NCI-H446 treated with DMSO at 0.1 percent for 48 hours (cell line): ENCODE data around the gene ZFX.
"Not testable (repeated sequence)": the region's sequence is repeated elsewhere in the genome, so short reads cannot be mapped to it uniquely, and the experiment has no call there.

Experiments used
- DNase-seq: peaks from one replicate; lab custom pipeline; 2025; lab: John Stamatoyannopoulos, UW

ZFX gene

DNA sequence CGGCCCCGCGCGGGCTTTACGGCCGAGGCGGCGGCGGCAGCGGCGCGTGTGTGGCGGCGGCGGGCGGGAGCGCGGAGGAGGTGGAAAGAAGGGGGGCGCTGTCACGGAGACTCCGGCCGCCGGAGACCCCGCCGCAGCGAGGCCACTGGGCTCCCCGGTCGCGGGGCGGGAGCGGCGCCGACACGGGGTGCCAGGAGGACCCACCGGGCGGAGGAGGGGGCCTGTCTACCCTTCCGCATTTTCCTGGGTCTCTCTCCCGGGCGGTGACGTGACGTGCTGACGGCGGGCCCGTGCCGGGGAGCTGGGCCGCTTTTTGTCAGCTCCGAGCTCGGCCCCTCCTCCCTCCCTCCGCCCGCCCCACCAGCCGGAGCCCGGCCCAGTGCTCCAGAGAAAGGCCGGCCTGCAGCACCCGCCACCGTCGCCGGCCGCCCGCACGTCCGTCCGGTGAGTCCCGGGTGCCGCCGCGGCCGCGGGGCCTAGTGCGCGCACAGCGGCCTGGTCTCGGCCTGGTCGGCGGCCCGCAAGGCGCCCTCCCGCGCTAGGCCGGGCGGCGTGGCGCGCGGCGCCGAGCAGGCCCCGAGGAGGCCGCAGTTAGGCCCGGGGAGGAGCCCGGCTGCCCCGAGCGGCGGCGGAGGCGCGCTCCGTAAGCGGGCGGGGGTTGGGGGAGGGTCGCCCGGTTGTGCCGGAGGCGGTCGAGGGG is at the start of gene ZFX:
Gene ZFX, plus strand, starts transcription at position 379 of the 700 bp plus-strand sequence. CDS start 23,014 bp downstream, outside the sequence.
- peak; percentile 23 for DNase-seq

DNA sequence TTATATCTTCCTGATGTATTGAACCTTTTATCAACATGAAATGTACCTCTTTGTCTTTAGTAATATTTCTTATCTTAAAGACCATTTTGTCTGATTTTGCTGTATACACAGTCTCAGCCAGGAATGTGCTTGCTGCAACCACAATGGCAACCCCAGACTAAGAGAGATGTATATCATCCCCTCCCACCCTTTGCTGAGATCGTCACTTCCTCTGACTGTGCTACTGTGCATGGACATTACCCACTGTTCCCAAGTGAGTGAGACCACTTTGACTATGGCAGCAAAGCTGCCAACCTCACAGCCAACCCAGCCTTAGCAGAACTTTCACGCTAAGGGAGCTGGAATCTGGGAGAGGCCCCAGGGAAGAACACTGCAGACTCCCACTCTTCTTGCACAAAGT is 48.8 kb upstream of the ZFX start:
- DNase-seq, result no peak

DNA sequence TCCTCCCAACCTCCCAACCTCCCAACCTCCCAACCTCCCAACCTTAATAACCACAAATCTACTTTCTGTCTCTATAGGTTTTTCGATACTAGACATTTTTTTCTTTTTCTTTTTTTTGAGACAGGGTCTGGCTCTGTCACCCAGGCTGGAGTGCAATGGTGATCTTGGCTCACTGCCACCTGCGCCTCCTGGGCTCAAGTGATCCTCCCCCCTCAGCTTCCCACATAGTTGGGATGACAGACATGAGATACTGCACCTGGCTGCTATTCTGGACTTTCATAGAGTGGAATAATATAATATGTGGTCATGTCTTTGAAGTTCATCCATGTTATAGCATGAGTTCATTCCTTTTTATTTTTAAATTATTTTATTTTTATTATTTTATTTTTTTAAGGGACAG is 39.5 kb upstream of the ZFX start:
- DNase-seq, result no peak

DNA sequence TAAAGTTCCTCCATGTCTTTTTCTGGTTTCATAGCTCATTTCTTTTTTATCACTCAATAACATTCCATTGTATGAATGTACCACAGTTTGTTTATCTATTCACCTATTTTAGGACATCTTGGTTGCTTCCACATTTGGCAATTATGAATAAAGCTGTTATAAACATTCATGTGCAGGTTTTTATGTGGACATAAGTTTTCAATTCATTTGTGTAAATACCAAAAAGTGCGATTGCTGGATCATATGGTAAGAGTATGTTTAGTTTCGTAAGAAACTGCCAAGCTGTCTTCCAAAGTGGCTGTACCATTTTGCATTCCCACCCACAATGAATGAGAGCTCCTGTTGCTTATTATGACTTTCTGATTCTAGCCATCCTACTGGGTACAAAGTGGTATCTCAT is 36.3 kb upstream of the ZFX start:
- no peak for DNase-seq

DNA sequence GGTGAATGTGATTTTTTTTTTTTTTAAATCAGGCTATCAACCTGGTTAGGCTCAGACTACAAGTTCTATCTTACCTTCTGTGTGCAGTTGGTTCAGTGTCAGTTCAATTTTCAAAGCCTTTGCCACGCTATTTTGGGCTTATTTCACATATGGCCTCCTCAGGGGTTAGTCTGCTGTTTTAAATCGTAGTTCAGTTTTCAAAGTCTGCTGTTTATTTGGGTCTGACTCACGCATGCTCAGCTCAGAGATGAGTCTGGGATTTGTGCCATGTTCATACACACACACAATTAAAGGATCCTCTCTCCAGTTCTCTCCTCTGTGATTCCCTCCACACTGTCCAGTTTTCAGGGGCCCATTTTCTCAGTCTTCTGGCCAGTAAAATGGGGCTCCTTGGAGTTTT is 32.3 kb upstream of the ZFX start:
- DNase-seq, result peak; percentile 74

DNA sequence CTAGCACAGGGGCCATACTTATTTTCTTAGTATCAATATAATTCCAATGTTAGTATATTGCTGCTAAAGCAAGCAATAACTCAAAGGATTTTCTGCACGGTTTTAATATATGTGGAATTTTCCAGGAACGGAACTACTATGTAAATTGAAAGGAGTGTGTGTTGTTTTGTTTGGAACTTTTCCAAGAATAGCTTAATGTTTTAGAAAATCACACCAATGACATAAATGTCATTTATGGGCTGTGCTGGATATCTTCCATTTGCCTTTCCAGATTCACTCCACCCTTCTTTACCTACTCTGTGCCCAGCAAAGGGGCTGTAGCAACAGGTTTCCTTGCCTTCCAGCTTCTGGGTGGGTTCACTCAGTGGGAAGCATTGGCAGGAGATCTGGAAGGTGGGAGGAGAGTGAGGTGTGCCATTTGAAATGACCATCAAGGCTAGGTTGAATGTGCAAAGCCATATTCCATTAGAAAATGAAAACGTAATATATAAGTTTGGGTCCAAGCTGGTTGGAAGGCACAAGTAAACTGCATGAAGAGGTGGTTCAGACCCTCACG is 25.2 kb upstream of the ZFX start:
- no peak for DNase-seq

DNA sequence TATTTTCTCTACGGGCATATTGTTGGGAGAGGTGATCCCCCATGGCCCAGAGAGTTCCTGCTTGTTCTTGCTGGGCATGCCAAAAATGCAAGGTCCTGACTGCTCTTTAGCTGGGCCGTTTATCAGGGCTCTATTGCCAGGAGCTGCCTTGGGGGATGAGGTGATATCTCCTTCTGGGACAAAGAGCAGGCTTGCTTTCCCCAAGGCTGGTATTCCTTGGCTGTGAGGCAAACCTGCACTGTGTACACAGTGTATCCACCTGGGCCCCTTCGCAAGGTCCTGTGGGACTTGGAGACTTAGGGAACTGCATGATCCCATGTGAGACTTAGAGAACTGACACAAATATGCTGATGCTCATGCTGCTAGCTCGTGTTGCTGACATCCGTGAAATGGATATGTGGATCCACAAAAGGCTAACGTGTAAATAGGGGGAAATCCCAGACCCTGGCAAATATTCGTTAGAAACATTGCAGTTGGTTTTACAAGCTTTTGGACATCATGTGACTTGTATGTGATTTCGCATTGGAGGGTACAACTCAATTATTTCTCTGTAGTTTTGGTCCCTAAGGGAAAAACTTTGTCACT is 24.4 kb upstream of the ZFX start:
- no peak for DNase-seq

DNA sequence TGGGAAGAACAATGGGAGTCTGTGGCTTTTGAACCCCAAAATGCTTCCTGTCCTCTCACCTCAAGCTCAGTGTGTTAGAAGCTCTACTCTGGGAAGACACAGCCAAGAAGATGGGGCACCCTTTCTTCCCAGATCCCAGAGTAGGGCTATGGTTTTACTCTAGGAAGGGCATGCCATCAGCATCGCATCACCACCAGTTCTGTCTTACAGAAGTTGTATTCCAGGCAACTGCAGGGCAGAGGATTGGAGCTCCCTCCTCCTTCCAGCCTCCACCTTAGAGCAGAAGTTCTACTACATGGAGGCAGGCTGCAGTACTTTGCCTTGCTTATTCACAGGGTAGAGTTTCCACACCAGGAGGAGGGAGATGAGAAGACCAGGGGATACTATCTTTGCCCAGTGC is 18.1 kb upstream of the ZFX start:
- no peak for DNase-seq

DNA sequence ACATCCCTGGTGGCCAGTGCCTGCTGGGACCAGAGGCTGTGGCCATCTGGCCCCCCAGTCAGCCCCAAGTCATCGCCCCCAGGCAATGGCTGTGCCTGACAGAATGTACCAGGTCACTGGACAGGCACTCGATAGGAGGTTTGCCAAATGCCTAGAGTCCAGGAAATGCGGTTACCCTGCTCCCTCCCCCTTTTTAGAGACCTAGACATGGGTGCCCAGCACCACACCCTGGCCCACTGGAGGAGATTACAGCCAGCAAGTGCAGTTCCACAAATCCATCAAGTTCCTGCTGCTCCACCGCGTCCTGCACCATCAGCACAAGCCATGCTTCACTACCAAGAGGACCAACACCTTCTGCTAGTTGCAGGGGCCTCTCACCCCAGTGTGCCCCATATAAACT is 16.2 kb upstream of the ZFX start:
- DNase-seq, result no peak

DNA sequence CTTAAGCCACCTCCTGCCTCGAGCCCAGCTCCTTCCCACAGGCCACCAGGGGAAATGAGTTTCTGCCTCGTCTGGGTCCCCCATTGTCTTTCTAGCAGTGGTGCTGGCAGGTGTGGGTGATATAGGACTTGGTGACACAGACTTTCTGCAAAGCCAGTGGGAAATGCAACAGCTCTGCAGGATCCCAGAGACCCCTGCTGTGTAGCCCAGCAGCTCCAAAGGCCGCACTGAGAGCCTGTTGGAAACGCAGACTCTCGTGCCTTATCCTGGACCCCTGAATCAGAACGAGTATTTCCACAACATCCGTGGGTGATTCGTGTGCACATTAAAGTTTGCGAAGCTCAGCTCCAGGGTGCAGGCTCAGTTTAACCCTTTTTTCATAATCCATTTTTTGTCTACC is 13.8 kb upstream of the ZFX start:
- not testable (repeated sequence) for DNase-seq

DNA sequence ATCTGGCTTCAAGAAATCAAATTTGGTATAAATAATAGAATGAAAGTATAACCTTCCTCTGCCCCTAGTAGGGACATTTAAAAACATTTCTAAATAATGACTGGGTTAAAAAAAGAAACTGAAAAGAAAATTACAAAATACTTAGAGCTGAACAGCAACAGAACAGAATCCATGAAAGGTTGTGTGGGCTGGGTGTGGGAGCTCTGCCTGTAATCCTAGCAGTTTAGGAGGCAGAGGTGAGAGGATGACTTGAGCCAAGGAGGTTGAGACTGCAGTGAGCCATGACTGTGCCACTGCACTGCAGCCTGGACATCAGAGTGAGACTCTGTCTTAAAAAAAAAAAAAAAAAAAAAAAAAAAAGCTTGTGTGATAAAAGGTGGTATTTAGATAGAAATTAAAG is 12.3 kb upstream of the ZFX start:
- no peak for DNase-seq

DNA sequence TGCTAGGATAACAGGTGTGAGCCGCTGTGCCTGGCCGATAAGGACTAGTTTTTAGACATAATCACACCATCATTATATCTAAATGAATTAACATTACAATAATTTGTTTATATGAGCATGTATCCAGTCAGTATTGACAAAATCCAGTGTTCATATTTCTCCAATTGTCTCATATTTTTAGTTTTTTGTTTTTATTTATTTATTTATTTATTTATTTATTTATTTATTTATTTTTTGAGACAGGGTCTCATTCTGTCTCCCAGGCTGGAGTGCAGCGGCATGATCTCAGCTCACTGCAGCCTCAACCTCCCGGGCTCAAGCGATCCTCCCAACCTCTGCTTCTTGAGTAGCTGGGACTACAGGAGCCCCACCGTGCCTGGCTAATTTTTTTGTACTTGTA is 5.5 kb upstream of the ZFX start:
- DNase-seq, result not testable (repeated sequence)

DNA sequence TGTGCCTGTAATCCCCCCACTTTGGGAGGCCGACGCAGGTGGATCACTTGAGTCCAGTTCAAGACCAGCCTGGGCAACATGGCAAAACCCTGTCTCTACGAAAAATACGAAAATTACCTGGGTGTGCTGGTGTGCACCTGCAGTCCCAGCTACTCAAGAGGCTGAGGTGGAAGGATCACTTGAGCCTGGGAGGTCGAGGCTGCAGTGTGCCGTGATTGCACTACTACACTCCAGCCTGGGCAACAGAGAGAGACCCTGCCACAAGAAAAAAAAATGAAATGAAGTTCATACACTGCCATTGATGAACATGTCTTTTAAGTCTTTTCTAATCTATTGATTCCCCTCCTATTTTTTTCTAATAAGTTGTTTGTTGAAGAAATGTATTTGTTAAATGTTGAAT is 5.0 kb upstream of the ZFX start:
- DNase-seq, result no peak

DNA sequence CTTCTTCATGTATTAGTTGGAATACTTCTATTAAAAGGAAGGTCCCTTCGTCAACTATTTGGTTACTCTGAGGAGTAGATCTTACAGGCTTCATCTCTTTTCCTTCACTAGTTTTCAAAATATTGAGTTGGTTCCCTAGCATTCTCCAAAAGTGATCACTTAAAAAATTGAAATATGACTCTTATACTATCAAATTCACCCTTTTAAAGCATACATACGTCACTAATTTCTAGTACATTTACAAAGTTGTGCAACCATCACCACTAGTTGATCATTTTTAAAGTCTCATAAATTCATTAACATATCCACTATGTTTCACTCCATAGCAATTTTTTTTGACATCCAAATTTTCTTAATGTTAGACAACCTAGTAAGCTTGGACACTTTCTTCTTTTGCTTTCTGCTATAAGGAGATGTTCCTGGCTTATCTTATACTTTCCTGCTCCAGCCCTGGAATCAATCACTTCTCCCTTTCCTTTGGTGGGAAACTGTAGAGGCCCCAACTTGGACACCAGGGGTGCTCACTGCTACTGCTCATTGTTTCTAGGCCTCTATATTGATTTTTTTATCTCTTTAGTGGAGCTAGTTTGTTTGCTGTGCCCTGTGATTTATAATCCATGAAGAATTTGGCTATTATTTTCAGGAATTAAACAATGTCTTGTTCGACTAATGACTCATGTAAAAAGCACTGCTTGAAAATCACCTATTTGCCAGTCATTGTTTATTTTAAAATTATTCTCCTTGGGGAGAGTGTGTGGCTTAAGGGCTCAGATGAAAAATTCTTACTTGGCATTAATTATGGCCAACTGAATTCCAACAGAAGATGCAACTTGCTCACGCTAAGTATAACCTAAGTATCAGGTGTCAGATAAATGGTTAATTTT is 4.0 kb upstream of the ZFX start:
- no peak for DNase-seq

DNA sequence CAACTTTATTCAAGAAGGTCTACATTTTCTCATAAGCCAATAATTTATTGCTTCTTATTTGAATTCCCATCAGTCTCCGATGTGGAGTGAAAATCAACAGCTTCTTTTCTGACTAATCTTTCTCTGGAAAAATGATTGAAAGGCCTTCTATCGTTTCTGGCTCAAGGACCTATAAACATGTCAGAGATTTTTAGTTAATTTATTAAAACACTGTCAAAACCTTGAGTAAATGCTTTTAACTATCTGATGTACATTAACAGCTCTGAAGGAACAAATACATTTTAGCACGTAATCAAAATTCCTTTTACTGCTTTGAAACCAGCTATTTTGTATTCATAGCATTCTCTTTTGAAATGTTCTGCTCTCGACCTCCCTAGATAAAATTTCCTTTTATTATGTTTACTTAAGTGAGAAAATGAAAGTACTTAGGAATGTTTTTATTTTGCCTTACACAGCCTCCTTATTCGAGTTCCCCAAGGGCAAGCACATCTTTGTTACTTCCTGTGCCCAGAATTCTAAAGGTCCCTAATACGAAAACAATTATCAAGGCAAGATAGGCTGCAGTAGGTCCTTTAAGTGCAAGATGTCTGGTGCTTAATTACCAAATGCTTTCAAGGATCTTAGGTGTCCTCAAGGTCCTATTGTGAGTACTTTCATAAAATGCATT is 3.1 kb upstream of the ZFX start:
- no peak for DNase-seq

DNA sequence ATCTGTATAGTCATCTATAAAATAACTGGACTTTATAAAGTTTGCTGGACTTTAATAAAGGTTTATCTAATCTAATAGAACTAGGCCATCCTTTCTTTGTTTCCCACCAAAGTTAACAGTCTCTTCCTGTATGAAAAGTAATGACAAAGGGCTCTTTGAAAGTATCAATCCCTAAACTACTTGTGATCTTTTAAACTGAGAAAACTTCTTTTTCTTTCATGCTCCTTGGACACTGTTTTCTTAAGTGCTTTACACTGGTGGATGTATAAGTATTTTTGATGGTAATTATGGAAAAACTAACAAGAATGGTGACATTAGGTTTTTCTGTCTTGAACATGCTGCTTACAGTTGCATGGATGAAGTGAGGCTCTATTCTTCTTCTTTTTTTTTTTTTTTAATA is 2.4 kb upstream of the ZFX start:
- no peak for DNase-seq

DNA sequence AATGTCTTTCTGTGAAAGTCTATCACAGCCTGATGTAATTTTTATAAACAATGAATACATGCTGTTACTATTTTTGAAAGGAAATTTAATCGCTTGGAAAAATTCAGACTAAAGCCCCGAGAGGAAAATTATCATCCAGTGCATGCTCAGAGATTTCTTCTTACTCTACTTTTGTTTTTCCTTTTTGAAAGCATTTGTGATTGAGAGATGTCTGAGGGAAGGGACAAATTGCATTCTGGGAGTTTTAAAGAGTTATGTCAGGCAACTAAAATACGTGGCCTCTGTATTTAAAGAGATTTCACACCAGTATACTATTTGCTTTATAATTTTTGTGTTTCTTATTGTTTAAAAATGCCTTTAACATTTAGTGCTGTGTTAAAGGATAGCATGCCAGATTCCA is 1.4 kb upstream of the ZFX start:
- DNase-seq, result no peak

DNA sequence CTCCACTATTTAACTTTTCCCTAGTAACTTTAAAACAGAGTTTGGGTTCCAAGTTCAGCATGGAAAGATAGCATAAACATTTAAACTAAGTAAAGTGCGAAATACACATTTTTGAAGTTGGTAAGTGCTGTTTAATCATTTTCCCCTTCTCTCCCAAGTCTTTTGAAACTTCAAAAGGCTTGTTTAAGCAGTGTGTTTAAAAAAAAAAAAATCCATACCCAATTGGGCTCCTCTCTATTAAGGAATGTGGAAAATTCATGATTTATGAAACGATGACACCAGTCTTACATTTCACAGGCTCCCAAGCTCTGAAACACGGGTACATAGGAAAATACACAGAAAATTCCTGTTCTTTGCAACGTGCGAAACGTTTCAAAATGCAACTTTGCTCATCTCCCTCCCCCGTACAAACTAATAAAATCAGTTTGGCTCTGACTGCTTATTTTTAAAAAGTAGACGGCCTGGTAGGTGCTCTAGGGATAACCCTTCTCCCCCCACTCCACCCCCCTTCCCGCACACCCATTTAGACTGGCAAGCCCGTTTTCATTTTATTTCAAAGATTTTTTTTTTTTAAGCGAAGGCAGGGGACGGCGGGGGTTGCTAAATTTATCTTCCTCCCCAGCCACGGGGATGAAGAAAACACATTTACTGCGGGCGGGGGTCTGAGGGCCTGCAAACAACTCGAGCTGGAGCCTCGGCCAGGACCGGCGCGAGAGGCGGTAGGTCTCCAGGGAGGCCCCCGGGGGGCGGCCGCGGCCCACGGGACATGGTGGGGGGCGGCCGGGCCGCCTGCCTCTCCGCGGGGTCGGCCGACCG is 786 bp upstream of the ZFX start:
- DNase-seq, result no peak

DNA sequence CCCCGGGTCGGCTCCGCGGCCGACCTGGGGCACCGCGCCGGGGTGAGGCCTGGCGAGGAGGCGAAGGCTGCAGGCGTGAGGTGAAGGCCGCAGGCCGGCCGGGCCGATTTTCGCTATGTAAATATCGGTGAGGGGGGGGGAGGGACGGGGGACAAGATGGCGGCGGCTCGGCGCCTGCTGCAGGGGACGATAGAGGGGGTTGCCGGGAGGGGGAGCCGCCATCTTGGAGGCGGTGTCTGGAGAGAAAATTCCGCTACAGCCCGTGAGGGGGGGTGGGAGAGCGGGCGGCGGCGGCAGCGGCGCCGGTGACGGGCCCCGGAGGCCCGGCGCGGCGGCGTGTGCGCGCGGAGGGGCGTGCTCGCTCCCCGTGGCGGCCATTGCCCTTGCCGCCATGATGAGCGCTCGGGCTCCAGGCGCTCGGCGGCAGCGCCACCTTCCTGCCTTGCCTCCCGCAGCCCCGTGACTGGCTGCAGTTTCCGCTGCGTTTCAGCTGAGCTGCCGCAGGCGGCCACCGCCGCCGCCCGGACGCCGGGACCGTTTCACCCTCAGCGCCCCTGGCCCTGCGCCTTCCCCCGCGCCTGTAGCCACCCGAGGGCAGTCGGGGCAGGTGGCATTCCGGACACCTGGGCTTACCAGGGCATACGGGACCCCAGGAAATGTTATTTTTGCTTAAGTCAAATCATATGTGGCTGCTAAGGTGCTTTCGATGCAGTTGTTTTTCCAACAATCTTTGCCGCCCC is 692 bp downstream of the ZFX start:
- peak; percentile 69 for DNase-seq

DNA sequence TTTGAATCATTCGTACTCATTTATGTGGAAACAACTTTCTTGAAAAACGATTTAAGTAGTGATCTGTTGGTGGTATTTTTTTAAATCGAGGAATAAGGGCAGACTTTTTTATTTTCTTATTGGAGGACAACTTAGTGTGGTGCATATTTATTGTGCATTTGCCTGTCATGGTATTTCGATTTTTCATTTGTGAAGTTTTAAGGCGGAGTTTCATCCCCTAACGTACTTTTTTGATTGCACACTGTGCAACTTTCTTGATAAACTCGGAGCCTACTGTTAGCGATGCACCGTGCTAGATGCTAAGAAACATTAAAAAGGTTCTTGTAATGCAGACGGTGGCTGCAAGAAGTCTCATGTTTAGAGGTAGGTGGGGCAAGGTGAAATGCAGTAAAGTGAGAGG is 1.4 kb downstream of the ZFX start:
- DNase-seq, result no peak

DNA sequence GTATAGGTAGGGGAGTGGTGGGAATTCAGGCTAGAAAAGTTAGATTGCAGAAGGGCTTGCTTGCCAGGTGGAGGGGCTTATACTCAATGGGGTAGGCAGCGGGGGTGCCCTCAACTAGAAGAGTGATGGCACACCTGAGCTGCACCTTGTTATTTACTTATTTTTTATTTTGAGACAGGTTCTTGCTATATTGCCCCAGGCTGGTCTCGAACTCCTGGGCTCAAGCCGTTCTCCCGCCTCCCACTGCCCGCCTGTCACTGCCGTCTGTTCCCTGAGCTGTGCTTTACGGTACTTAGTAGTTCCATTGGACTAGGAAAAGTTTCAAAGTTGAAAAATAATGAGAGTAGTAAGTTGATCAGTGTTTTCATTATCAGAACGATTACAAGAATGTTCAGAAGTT is 2.0 kb downstream of the ZFX start:
- DNase-seq, result no peak
